Measurements from ENCODE around the gene DGKQ.

Gene DGKQ

GRCh38 chr4:993111-994029 is 20.0 kb upstream of the DGKQ start, which contains the start of gene SLC26A1:
Gene SLC26A1 (minus strand): TSS chr4:993404. CDS start chr4:991703, 1,701 bp downstream.
- no peak for TF ChIP-seq CTCF (IDR thresholded peaks at IDR 0.05; ENCODE audit: insufficient read depth, low read length)
- TF ChIP-seq REST (IDR thresholded peaks at IDR 0.05; ENCODE audit: insufficient replicate concordance, low read depth) = no peak
- no peak for TF ChIP-seq GABPA (IDR thresholded peaks at IDR 0.05; ENCODE audit: low read depth)
- no peak for TF ChIP-seq SPI1 (IDR thresholded peaks at IDR 0.05; ENCODE audit: borderline replicate concordance, low read depth)
- no peak for TF ChIP-seq POLR2AphosphoS5 (IDR thresholded peaks at IDR 0.05; ENCODE audit: low read depth)
- Histone ChIP-seq H3K27ac (replicated peaks) (no peak within 1 kb of the TSS), H3K4me3 (replicated peaks; ENCODE audit: insufficient read depth, low read length) (no peak within 1 kb of the TSS), H3K27me3 (ENCODE audit: insufficient read depth, poor library complexity, severe bottlenecking) (peaks cover 18% of the 10 kb centered on the region)
- no peak for DNase-seq (ENCODE audit: low read depth in 1 of 2, low spot score in 1 of 2)

GRCh38 chr4:992297-993110 is 19.1 kb upstream of the DGKQ start:
- Histone ChIP-seq H3K27me3 (ENCODE audit: insufficient read depth, poor library complexity, severe bottlenecking) (peaks cover 9% of the 10 kb centered on the region), H3K4me3 (replicated peaks; ENCODE audit: insufficient read depth, low read length) (no peak overlapping the region), H3K27ac (replicated peaks) (no peak overlapping the region)
- DNase-seq (ENCODE audit: low read depth in 1 of 2, low spot score in 1 of 2) = no peak
- no peak for TF ChIP-seq SPI1 (IDR thresholded peaks at IDR 0.05; ENCODE audit: borderline replicate concordance, low read depth)
- TF ChIP-seq POLR2AphosphoS5 (IDR thresholded peaks at IDR 0.05; ENCODE audit: low read depth) = no peak
- TF ChIP-seq CTCF (IDR thresholded peaks at IDR 0.05; ENCODE audit: insufficient read depth, low read length) = no peak
- TF ChIP-seq REST (IDR thresholded peaks at IDR 0.05; ENCODE audit: insufficient replicate concordance, low read depth) = no peak
- TF ChIP-seq GABPA (IDR thresholded peaks at IDR 0.05; ENCODE audit: low read depth) = no peak

- TF ChIP-seq SPI1 (IDR thresholded peaks at IDR 0.05; ENCODE audit: borderline replicate concordance, low read depth) (no peak), REST (IDR thresholded peaks at IDR 0.05; ENCODE audit: insufficient replicate concordance, low read depth) (no peak), POLR2AphosphoS5 (IDR thresholded peaks at IDR 0.05; ENCODE audit: low read depth) (no peak), CTCF (IDR thresholded peaks at IDR 0.05; ENCODE audit: insufficient read depth, low read length) (no peak), GABPA (IDR thresholded peaks at IDR 0.05; ENCODE audit: low read depth) (no peak)
- H3K27me3 ChIP-seq (ENCODE audit: insufficient read depth, poor library complexity, severe bottlenecking) = peaks cover 5% of the 10 kb centered on the region
- H3K4me3 ChIP-seq (replicated peaks; ENCODE audit: insufficient read depth, low read length) = no peak overlapping the region
- DNase-seq (ENCODE audit: low read depth in 1 of 2, low spot score in 1 of 2) = no peak
- H3K27ac ChIP-seq (replicated peaks) = no peak overlapping the region
Observed at GRCh38 chr4:991451-992296, 18.3 kb upstream of the DGKQ start.

Data from HL-60 (cell line).